GM12878 (cell line): ENCODE data around the gene HHIPL1.

ENCODE experiments used
- BACH1 ChIP-seq: fragments of 450-650 bp; IDR thresholded peaks from 2 replicates; pipeline ENCODE4 v1.6.1; 2017; ENCODE audit warnings: mild to moderate bottlenecking, borderline replicate concordance
- BMI1 ChIP-seq: fragments of 450-650 bp; IDR thresholded peaks from 2 replicates; pipeline ENCODE4 v1.6.1; 2016; ENCODE audit warnings: mild to moderate bottlenecking, moderate library complexity, borderline replicate concordance
- CHD4 ChIP-seq: fragments of 200-600 bp; sonication (generic); IDR thresholded peaks from 2 replicates; pipeline ENCODE4 v1.6.1; 2016; ENCODE audit warnings: mild to moderate bottlenecking
- CTCF ChIP-seq, 3 experiments: IDR thresholded peaks in 2 of 3; conservative IDR thresholded peaks in 1 of 3; 2 replicates each; pipeline ENCODE4 v1.5.1; 2011; ENCODE audit warnings: low read depth in 3 of 3, low read length in 3 of 3, mild to moderate bottlenecking in 3 of 3, control low read depth in 2 of 3, moderate library complexity in 2 of 3, inconsistent platforms in 1 of 3, mixed read lengths in 1 of 3; ENCODE audit not compliant: control insufficient read depth in 2 of 3, insufficient read depth in 1 of 3; ENCODE audit errors: extremely low read depth in 1 of 3
- EED ChIP-seq: sonication (generic); IDR thresholded peaks from 2 replicates; pipeline ENCODE4 v1.6.1; 2016; ENCODE audit warnings: antibody characterized with exemption, low read depth
- EP300 ChIP-seq, 2 experiments: fragments of 150-350 bp in 1 of 2; IDR thresholded peaks; 2 replicates each; pipeline ENCODE4 v1.6.1; 2011 to 2012; ENCODE audit warnings: low read depth in 2 of 2, low read length in 2 of 2, borderline replicate concordance in 1 of 2, improper control_type of control experiment in 1 of 2, inconsistent platforms in 1 of 2; ENCODE audit not compliant: control insufficient read depth in 1 of 2
- KDM1A ChIP-seq: fragments of 200-600 bp; sonication (generic); IDR thresholded peaks from 2 replicates; pipeline ENCODE4 v1.6.1; 2016; ENCODE audit warnings: borderline replicate concordance
- POLR2AphosphoS5 ChIP-seq: IDR thresholded peaks from 2 replicates; pipeline ENCODE4 v1.6.1; 2011; ENCODE audit warnings: mild to moderate bottlenecking, low read length, inconsistent platforms
- SKIL ChIP-seq: fragments of 450-650 bp; IDR thresholded peaks from 2 replicates; pipeline ENCODE4 v1.6.1; 2017; ENCODE audit warnings: mild to moderate bottlenecking, low read depth, inconsistent platforms; ENCODE audit not compliant: poor library complexity, severe bottlenecking
- SMC3 ChIP-seq: IDR thresholded peaks from 2 replicates; pipeline ENCODE4 v1.6.1; 2011; ENCODE audit warnings: low read length, improper control_type of control experiment, borderline replicate concordance
- SREBF1 ChIP-seq: IDR thresholded peaks from 2 replicates; pipeline ENCODE4 v1.6.1; 2012; ENCODE audit warnings: mild to moderate bottlenecking, low read length

GRCh38 chr14:99706107-99706900 is 61.4 kb downstream of the HHIPL1 start:
- TF ChIP-seq SMC3 (no peak), BMI1 (no peak), SREBF1 (no peak), KDM1A (no peak), CTCF (IDR thresholded peaks at IDR 0.05 in 2 of 3, conservative IDR thresholded peaks at IDR 0.05 in 1 of 3; ENCODE audit: control insufficient read depth in 2 of 3, extremely low read depth in 1 of 3, insufficient read depth in 1 of 3, low read depth in 3 of 3, low read length in 3 of 3) (no peak), BACH1 (no peak), POLR2AphosphoS5 (no peak), CHD4 (no peak), EED (no peak), SKIL (no peak), EP300 (IDR thresholded peaks at IDR 0.05; ENCODE audit: borderline replicate concordance in 1 of 2, control insufficient read depth in 1 of 2, low read depth in 2 of 2, low read length in 2 of 2) (no peak)
